ENCODE results near the gene WDPCP. TPM values are rescaled to one million over a fixed set of nuclear protein-coding genes. Genes with fewer than 3 reads are reported as not detected.
"Not testable (repeated sequence)": the region's sequence is repeated elsewhere in the genome, so short reads cannot be mapped to it uniquely, and the experiment has no call there.

The WDPCP gene
- total and polyA plus RNA-seq, 2 donors (not counting 1 experiment from before 2014, with no cell fraction given), result 5.6 to 22.8 TPM

DNA sequence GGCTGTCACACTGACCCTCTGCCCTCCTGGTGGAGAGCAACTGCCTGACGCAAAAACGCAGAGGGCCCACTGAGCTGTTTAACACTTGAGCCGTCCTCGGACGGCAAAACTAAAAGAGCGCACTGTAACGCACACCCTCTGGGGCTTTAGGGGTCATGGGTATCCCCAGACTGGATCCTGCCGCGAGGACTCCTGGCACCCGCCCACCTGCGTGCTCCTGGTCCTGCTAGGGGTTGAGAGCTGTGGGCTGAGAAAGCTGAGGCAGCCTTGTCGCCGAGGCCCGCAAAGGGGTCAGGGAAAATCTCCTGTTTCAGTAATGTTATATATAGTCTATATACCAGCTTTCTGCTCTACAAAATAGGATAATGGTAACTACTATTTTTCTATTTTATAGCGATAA is 39.6 kb upstream of the WDPCP start:
- no peak for TF ChIP-seq EZH2 (IDR thresholded peaks at IDR 0.05; ENCODE audit: borderline replicate concordance, insufficient read depth, low read depth, low read length, poor library complexity, severe bottlenecking)
- TF ChIP-seq, protein P1, sequence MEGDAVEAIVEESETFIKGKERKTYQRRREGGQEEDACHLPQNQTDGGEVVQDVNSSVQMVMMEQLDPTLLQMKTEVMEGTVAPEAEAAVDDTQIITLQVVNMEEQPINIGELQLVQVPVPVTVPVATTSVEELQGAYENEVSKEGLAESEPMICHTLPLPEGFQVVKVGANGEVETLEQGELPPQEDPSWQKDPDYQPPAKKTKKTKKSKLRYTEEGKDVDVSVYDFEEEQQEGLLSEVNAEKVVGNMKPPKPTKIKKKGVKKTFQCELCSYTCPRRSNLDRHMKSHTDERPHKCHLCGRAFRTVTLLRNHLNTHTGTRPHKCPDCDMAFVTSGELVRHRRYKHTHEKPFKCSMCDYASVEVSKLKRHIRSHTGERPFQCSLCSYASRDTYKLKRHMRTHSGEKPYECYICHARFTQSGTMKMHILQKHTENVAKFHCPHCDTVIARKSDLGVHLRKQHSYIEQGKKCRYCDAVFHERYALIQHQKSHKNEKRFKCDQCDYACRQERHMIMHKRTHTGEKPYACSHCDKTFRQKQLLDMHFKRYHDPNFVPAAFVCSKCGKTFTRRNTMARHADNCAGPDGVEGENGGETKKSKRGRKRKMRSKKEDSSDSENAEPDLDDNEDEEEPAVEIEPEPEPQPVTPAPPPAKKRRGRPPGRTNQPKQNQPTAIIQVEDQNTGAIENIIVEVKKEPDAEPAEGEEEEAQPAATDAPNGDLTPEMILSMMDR (IDR thresholded peaks at IDR 0.05), result no peak
- POLR2A ChIA-PET, result no interaction called here
- Histone ChIP-seq H4K20me1 (ENCODE audit: control insufficient read depth, insufficient read depth, low read length, poor library complexity, severe bottlenecking) (no peaks in the 10 kb centered on the region), H3K4me3 (ENCODE audit: control extremely low read depth in 1 of 5, extremely low read depth in 1 of 5, insufficient read depth in 1 of 5, low read depth in 2 of 5, low read length in 4 of 5) (no peak overlapping the region), H3K4me1 (ENCODE audit: control insufficient read depth in 2 of 2, insufficient read depth in 2 of 2, low read length in 2 of 2) (no peaks in the 10 kb centered on the region), H2AFZ (ENCODE audit: insufficient read depth, low read depth, low read length, poor library complexity, severe bottlenecking) (no peak overlapping the region), H3K4me2 (replicated peaks; ENCODE audit: low read depth, low read length, poor library complexity, severe bottlenecking) (no peak overlapping the region), H3K79me2 (ENCODE audit: control insufficient read depth, insufficient read depth, low read length) (no peaks in the 10 kb centered on the region), H3K9ac (ENCODE audit: low read length) (no peak overlapping the region), H3K36me3 (replicated peaks in 1 of 2; ENCODE audit: control extremely low read depth in 1 of 2, control insufficient read depth in 1 of 2, extremely low read depth in 1 of 2, insufficient read depth in 2 of 2, low read length in 1 of 2) (no peaks in the 10 kb centered on the region), H3K9me3 (ENCODE audit: control extremely low read depth in 1 of 3, control insufficient read depth in 2 of 3, insufficient read depth in 1 of 3, low read length in 2 of 3) (peaks cover 2 to 9% (median 3%) of the 10 kb centered on the region in 3 donors), H3K27ac (ENCODE audit: low read length in 2 of 2) (no peak overlapping the region), H3K27me3 (replicated peaks in 1 of 4; ENCODE audit: control extremely low read depth in 1 of 4, control insufficient read depth in 3 of 4, insufficient read depth in 4 of 4, low read length in 3 of 4) (no peaks in the 10 kb centered on the region)
- Mint-ChIP-seq H3K9me3 (ENCODE audit: insufficient read depth) (peaks cover 13% of the 10 kb centered on the region), H3K4me1 (peaks cover 2% of the 10 kb centered on the region), H3K27me3 (peaks cover 16% of the 10 kb centered on the region), H3K27ac (no peak overlapping the region), H3K4me3 (no peak overlapping the region)
- no peak for ATAC-seq (ENCODE audit: low read depth)
- DNase-seq, result no peak
- WGBS (ENCODE audit: insufficient coverage), result 96% methylated on average over 7 of the region's 15 CpGs
- CTCF ChIA-PET, result no interaction called here
- intact Hi-C loops (cut with micrococcal nuclease), result no loop called here

DNA sequence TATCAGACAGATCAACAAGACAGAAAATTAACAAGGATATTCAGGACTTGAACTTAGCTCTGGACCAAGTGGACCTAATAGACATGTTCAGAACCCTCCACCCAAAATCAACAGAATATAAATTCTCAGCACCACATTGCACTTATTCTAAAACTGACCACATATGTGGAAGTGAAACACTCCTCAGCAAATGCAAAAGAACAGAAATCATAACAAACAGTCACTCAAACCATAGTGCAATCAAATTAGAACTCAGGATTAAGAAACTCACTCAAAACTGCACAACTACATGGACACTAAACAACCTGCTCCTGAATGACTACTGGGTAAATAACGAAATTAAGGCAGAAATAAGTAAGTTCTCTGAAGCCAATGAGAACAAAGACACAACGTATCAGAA is 35.5 kb upstream of the WDPCP start:
- intact Hi-C loops (cut with micrococcal nuclease), result not testable (repeated sequence)

More for the DNA sequence above, 35.5 kb upstream of the WDPCP start:
- H3K27ac Mint-ChIP-seq; CTCF ChIA-PET; POLR2A ChIA-PET; H3K4me3 Mint-ChIP-seq; DNase-seq; H3K27ac ChIP-seq (ENCODE audit: low read length in 2 of 2); H3K27me3 ChIP-seq (replicated peaks in 1 of 4; ENCODE audit: control extremely low read depth in 1 of 4, control insufficient read depth in 3 of 4, insufficient read depth in 4 of 4, low read length in 3 of 4); H3K36me3 ChIP-seq (replicated peaks in 1 of 2; ENCODE audit: control extremely low read depth in 1 of 2, control insufficient read depth in 1 of 2, extremely low read depth in 1 of 2, insufficient read depth in 2 of 2, low read length in 1 of 2); H4K20me1 ChIP-seq (ENCODE audit: control insufficient read depth, insufficient read depth, low read length, poor library complexity, severe bottlenecking); H3K9me3 Mint-ChIP-seq (ENCODE audit: insufficient read depth); H3K4me2 ChIP-seq (replicated peaks; ENCODE audit: low read depth, low read length, poor library complexity, severe bottlenecking); H2AFZ ChIP-seq (ENCODE audit: insufficient read depth, low read depth, low read length, poor library complexity, severe bottlenecking); H3K9ac ChIP-seq (ENCODE audit: low read length); H3K4me1 Mint-ChIP-seq; H3K79me2 ChIP-seq (ENCODE audit: control insufficient read depth, insufficient read depth, low read length); H3K4me3 ChIP-seq (ENCODE audit: control extremely low read depth in 1 of 5, extremely low read depth in 1 of 5, insufficient read depth in 1 of 5, low read depth in 2 of 5, low read length in 4 of 5); H3K4me1 ChIP-seq (ENCODE audit: control insufficient read depth in 2 of 2, insufficient read depth in 2 of 2, low read length in 2 of 2); ATAC-seq (ENCODE audit: low read depth): not testable (repeated sequence)
- WGBS (ENCODE audit: insufficient coverage), result 60% methylated on average over 1 of the region's 2 CpGs
- peaks cover 17% of the 10 kb centered on the region for H3K27me3 Mint-ChIP-seq
- H3K9me3 ChIP-seq (ENCODE audit: control extremely low read depth in 1 of 3, control insufficient read depth in 2 of 3, insufficient read depth in 1 of 3, low read length in 2 of 3), result peaks cover 0 to 13% (median 2%) of the 10 kb centered on the region in 3 donors

Data from B cell (primary cell).